ENCODE results near the gene AP1B1. TPM values are rescaled to one million over a fixed set of nuclear protein-coding genes. Genes with fewer than 3 reads are reported as not detected.

Gene AP1B1
- total RNA-seq, 1 donor from 2014 or later, result 85.7 TPM

- intact Hi-C loops (cut with micrococcal nuclease), result no loop called here
Observed at GRCh38 chr22:29302681-29303465, 85.5 kb downstream of the AP1B1 start.

- intact Hi-C loops (cut with micrococcal nuclease), result no loop called here
Observed at GRCh38 chr22:29302402-29302680, 86.0 kb downstream of the AP1B1 start.

GRCh38 chr22:29301716-29302401 is 86.5 kb downstream of the AP1B1 start:
- intact Hi-C loops (cut with micrococcal nuclease), result no loop called here

- intact Hi-C loops (cut with micrococcal nuclease), result no loop called here
Observed at GRCh38 chr22:29300807-29301601, 87.4 kb downstream of the AP1B1 start.

- intact Hi-C loops (cut with micrococcal nuclease), result no loop called here
Observed at GRCh38 chr22:29300467-29300806, 87.9 kb downstream of the AP1B1 start.

- intact Hi-C loops (cut with micrococcal nuclease), result no loop called here
Observed at GRCh38 chr22:29299136-29299900, 89.1 kb downstream of the AP1B1 start.

- intact Hi-C loops (cut with micrococcal nuclease), result no loop called here
Observed at GRCh38 chr22:29298641-29299040, 89.7 kb downstream of the AP1B1 start.

GRCh38 chr22:29292379-29292778 is 96.0 kb downstream of the AP1B1 start:
- intact Hi-C loops (cut with micrococcal nuclease), result no loop called here

GRCh38 chr22:29291215-29291614 is 97.2 kb downstream of the AP1B1 start:
- intact Hi-C loops (cut with micrococcal nuclease), result no loop called here

GRCh38 chr22:29290061-29290460 is 98.3 kb downstream of the AP1B1 start:
- intact Hi-C loops (cut with micrococcal nuclease), result no loop called here

GRCh38 chr22:29288837-29289236 is 99.5 kb downstream of the AP1B1 start:
- intact Hi-C loops (cut with micrococcal nuclease), result no loop called here

GRCh38 chr22:29284196-29284595 is 104.2 kb downstream of the AP1B1 start:
- intact Hi-C loops (cut with micrococcal nuclease), result no loop called here

- intact Hi-C loops (cut with micrococcal nuclease), result no loop called here
Observed at GRCh38 chr22:29277927-29278326, 110.4 kb downstream of the AP1B1 start.

Other genes starting within 250 kb of the AP1B1 start
- gene EMID1, start 182.7 kb downstream of the AP1B1 start, total RNA-seq, result 0.14 and 0.39 TPM in 2 replicates
- 37.3 and 39.6 TPM in 2 replicates for gene RHBDD3, start 120.6 kb downstream of the AP1B1 start, total RNA-seq
- gene EWSR1, start 120.3 kb downstream of the AP1B1 start, total RNA-seq, result 376 and 400 TPM in 2 replicates
- gene GAS2L1, start 81.9 kb downstream of the AP1B1 start, total RNA-seq, result 3.0 and 3.6 TPM in 2 replicates
- gene RASL10A, start 72.9 kb downstream of the AP1B1 start, total RNA-seq, result 0.45 and 0.64 TPM in 2 replicates
- 0.11 TPM in 1 of 2 replicates, not detected in the other for gene RFPL1, start 50.0 kb upstream of the AP1B1 start, total RNA-seq
- 3.9 and 4.5 TPM in 2 replicates for gene NEFH, start 91.6 kb upstream of the AP1B1 start, total RNA-seq
- gene THOC5, start 165.2 kb upstream of the AP1B1 start, total RNA-seq, result 56.6 and 61.3 TPM in 2 replicates
- 35.1 and 39.2 TPM in 2 replicates for gene NIPSNAP1, start 192.5 kb upstream of the AP1B1 start, total RNA-seq
- 63.5 and 63.9 TPM in 2 replicates for gene NF2, start 215.1 kb upstream of the AP1B1 start, total RNA-seq

Measured in T-helper 2 cell treated with Interferon-gamma antibody and Interleukin-4, amounts not matched to agents 100 ng/mL and 5 ng/mL, for 36 hours (primary cell).